Sigmoid colon (tissue), 4 donors: Measurements from ENCODE around the gene CDK6.

ENCODE experiments used
- CTCF ChIP-seq, 4 experiments: fragments of 450-650 bp in 3 of 4; fragments of 200-600 bp in 1 of 4; IDR thresholded peaks; one replicate each; pipeline ENCODE4 v1.5.1; 2016 to 2019; ENCODE audit warnings: antibody characterized with exemption in 4 of 4, mild to moderate bottlenecking in 3 of 4, moderate library complexity in 2 of 4
- EP300 ChIP-seq, 4 donors: sonication (generic); formaldehyde crosslinking; IDR thresholded peaks; one replicate each; pipeline ENCODE4 v1.6.1; 2017; ENCODE audit warnings: antibody characterized with exemption in 4 of 4

- TF ChIP-seq CTCF (IDR thresholded peaks at IDR 0.05) = no peak
- no peak for TF ChIP-seq EP300 (IDR thresholded peaks at IDR 0.05)
These were observed 70.6 kb downstream of the CDK6 start for GRCh38 chr7:92765725-92766124.
